ENCODE measurements around the gene CFAP45. TPM values are rescaled to one million over a fixed set of nuclear protein-coding genes. Genes with fewer than 3 reads are reported as not detected.

CFAP45 gene
- polyA plus RNA-seq, 3 donors, result 0.12 to 1.0 TPM; not detected in 1

- DNase-seq, result peak; percentile 68 to 92 (median 77)
- Histone ChIP-seq H3K9ac (ENCODE audit: insufficient read depth, low read length, poor library complexity, severe bottlenecking) (no peak overlapping the region), H3K4me3 (replicated peaks in 1 of 3; ENCODE audit: low read depth in 2 of 3, low read length in 3 of 3) (peak overlapping the region in 1 of 3 experiments; percentile 94)
Measured at GRCh38 chr1:159921251-159921650, 21.3 kb upstream of the CFAP45 start.

GRCh38 chr1:159920651-159921050 is 20.7 kb upstream of the CFAP45 start:
- peaks cover 0 to 18% (median 1%) of the 10 kb centered on the region in 3 donors for H3K27me3 Mint-ChIP-seq (ENCODE audit: low read depth in 3 of 3)
- TF ChIP-seq CTCF (IDR thresholded peaks at IDR 0.05), result no peak
- H3K4me3 ChIP-seq (replicated peaks in 1 of 3; ENCODE audit: low read depth in 2 of 3, low read length in 3 of 3), result no peak overlapping the region
- H3K9me3 Mint-ChIP-seq, result peaks cover 0 to 3% (median 0%) of the 10 kb centered on the region in 7 donors
- H4K20me1 ChIP-seq (ENCODE audit: insufficient read depth, low read length), result peaks cover 56% of the 10 kb centered on the region
- no peaks in the 10 kb centered on the region for H3K27me3 ChIP-seq (ENCODE audit: control insufficient read depth in 2 of 2, insufficient read depth in 2 of 2, low read length in 2 of 2)
- peaks cover 67% of the 10 kb centered on the region for H3K79me2 ChIP-seq (ENCODE audit: insufficient read depth, low read length)
- no peaks in the 10 kb centered on the region for H3K9me3 ChIP-seq (replicated peaks in 1 of 2; ENCODE audit: control insufficient read depth in 1 of 2, insufficient read depth in 1 of 2, low read length in 2 of 2)
- peaks cover 34 to 39% of the 10 kb centered on the region in 2 donors for H3K4me1 ChIP-seq (ENCODE audit: control insufficient read depth in 1 of 2, insufficient read depth in 2 of 2, low read length in 2 of 2)
- H2AFZ ChIP-seq (ENCODE audit: insufficient read depth, low read depth, low read length, poor library complexity, severe bottlenecking), result no peak overlapping the region
- peak overlapping the region in 1 of 2 donors; percentile 99 for H3K27ac ChIP-seq (ENCODE audit: low read depth in 1 of 2, low read length in 2 of 2)
- H3K4me1 Mint-ChIP-seq, result peaks cover 37% of the 10 kb centered on the region
- H3K4me3 Mint-ChIP-seq, result no peak overlapping the region
- peaks cover 42 to 53% of the 10 kb centered on the region in 2 donors for H3K36me3 ChIP-seq (replicated peaks in 1 of 2; ENCODE audit: control insufficient read depth in 1 of 2, insufficient read depth in 2 of 2, low read length in 2 of 2)
- H3K4me2 ChIP-seq (replicated peaks; ENCODE audit: extremely low read depth, low read length, poor library complexity, severe bottlenecking), result no peak overlapping the region
- peaks cover 64 to 72% of the 10 kb centered on the region in 2 donors for H3K36me3 Mint-ChIP-seq
- peak overlapping the region; percentile 97 to 100 (median 100) for H3K27ac Mint-ChIP-seq
- DNase-seq, result no peak
- H3K9ac ChIP-seq (ENCODE audit: insufficient read depth, low read length, poor library complexity, severe bottlenecking), result peak overlapping the region; percentile 11
- intact Hi-C loops (cut with micrococcal nuclease), result loop anchor here in 1 of 2 donors (10.0 kb wide), 1 partner anchor 424 kb away; the partner anchor contains the start of genes COPA and NCSTN
- WGBS (ENCODE audit: insufficient coverage), result no CpG with 5 or more reads among the region's 1 CpG

More at GRCh38 chr1:159921251-159921650, 21.3 kb upstream of the CFAP45 start:
- peak overlapping the region; percentile 78 for H3K4me2 ChIP-seq (replicated peaks; ENCODE audit: extremely low read depth, low read length, poor library complexity, severe bottlenecking)
- Mint-ChIP-seq H3K4me3 (peak overlapping the region in 1 of 2 donors; percentile 96), H3K4me1 (peaks cover 43% of the 10 kb centered on the region), H3K27ac (peak overlapping the region; percentile 97 to 100 (median 100)), H3K36me3 (peaks cover 58 to 66% of the 10 kb centered on the region in 2 donors), H3K27me3 (ENCODE audit: low read depth in 3 of 3) (peaks cover 0 to 18% (median 1%) of the 10 kb centered on the region in 3 donors), H3K9me3 (peaks cover 0 to 3% (median 0%) of the 10 kb centered on the region in 7 donors)
- intact Hi-C loops (cut with micrococcal nuclease), result loop anchor here in 1 of 2 donors (10.0 kb wide), 1 partner anchor 424 kb away; the partner anchor contains the start of genes COPA and NCSTN
- peaks cover 39 to 43% of the 10 kb centered on the region in 2 donors for H3K4me1 ChIP-seq (ENCODE audit: control insufficient read depth in 1 of 2, insufficient read depth in 2 of 2, low read length in 2 of 2)
- WGBS (ENCODE audit: insufficient coverage), result no CpG with 5 or more reads among the region's 1 CpG
- H2AFZ ChIP-seq (ENCODE audit: insufficient read depth, low read depth, low read length, poor library complexity, severe bottlenecking), result no peak overlapping the region
- peaks cover 71% of the 10 kb centered on the region for H3K79me2 ChIP-seq (ENCODE audit: insufficient read depth, low read length)
- H4K20me1 ChIP-seq (ENCODE audit: insufficient read depth, low read length), result peaks cover 54% of the 10 kb centered on the region
- no peaks in the 10 kb centered on the region for H3K27me3 ChIP-seq (ENCODE audit: control insufficient read depth in 2 of 2, insufficient read depth in 2 of 2, low read length in 2 of 2)
- no peak for TF ChIP-seq CTCF (IDR thresholded peaks at IDR 0.05)
- no peaks in the 10 kb centered on the region for H3K9me3 ChIP-seq (replicated peaks in 1 of 2; ENCODE audit: control insufficient read depth in 1 of 2, insufficient read depth in 1 of 2, low read length in 2 of 2)
- H3K27ac ChIP-seq (ENCODE audit: low read depth in 1 of 2, low read length in 2 of 2), result peak overlapping the region; percentile 95 to 99
- H3K36me3 ChIP-seq (replicated peaks in 1 of 2; ENCODE audit: control insufficient read depth in 1 of 2, insufficient read depth in 2 of 2, low read length in 2 of 2), result peaks cover 39 to 47% of the 10 kb centered on the region in 2 donors

Data from CD14-positive monocyte (primary cell).